ENCODE data around the gene ALS2CL.

Gene ALS2CL

DNA sequence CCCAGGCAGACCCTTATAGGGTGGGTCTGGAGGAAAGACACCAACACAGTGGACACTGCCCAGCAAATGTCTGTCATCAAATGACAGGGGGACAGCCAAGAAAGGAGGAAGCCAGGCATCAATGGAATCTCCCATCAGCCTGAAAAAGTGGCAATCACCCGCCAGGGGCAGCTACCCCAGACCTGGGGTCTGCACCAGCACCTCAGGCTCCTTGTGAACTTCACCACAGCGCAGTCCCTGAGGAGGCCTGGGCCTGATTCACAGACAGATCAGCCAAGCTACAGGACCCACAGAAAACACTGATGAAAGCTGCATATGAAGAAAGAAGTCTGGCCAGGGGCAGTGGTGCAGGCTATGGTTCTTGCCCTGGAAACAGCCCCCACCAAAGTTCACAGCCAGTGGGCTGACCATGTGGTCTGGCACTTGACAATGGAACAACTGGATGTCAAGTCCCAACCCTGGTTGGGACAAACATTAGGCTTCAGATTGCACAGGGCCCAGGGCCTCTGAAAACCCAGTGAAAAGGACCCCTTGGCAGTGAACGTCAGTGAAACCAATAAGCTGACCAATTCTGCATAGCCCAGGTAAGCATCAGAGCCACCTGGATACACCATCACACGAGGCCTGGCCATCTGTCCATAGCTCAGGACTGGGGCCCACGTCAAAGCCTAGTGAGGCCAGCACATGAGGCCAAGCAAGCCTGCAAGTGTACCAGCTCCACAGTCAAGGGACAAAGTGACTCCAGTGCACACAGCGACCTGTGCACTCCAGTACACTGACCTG is 29.1 kb downstream of the ALS2CL start:
- peak; percentile 4 for DNase-seq

GRCh38 chr3:46663591-46664135 is 29.8 kb downstream of the ALS2CL start:
- no peak for DNase-seq

DNA sequence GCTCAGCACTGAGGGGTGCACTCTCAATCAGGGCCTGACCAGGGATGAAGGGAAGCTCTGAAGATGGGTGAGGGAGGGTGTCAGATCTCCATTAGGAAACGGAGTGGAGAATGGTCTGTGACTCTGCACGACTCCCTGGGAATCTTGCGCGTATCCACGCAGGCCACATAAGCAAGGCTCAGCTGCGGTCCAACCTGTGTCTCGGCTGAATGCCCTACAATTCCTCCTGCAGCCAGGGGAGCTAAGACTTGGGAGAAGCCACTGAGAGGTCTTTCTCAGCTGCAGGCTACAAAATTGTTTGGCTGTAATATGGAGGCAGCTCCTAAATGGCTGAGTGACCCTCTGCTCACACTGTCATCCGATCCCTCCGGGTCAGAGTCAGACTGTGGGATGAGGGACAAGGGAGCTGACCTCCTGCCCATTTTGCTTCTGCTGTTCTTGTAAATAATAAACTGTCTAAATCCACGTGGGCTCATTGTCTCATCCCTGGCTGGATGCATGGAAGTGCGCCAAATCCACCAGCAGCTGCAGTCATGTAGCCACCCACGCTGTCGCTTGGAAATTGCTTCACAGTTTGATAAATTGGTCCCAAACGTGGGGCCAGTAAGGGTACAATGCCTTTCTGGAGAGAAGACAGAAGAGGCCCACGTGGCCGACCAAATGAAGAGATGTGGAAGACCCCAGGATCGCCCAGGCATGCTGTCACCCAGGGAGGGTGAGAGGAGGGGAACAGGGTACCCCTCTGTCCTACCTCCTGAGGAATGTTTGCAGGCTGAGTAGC is 30.5 kb downstream of the ALS2CL start:
- DNase-seq, result no peak

DNA sequence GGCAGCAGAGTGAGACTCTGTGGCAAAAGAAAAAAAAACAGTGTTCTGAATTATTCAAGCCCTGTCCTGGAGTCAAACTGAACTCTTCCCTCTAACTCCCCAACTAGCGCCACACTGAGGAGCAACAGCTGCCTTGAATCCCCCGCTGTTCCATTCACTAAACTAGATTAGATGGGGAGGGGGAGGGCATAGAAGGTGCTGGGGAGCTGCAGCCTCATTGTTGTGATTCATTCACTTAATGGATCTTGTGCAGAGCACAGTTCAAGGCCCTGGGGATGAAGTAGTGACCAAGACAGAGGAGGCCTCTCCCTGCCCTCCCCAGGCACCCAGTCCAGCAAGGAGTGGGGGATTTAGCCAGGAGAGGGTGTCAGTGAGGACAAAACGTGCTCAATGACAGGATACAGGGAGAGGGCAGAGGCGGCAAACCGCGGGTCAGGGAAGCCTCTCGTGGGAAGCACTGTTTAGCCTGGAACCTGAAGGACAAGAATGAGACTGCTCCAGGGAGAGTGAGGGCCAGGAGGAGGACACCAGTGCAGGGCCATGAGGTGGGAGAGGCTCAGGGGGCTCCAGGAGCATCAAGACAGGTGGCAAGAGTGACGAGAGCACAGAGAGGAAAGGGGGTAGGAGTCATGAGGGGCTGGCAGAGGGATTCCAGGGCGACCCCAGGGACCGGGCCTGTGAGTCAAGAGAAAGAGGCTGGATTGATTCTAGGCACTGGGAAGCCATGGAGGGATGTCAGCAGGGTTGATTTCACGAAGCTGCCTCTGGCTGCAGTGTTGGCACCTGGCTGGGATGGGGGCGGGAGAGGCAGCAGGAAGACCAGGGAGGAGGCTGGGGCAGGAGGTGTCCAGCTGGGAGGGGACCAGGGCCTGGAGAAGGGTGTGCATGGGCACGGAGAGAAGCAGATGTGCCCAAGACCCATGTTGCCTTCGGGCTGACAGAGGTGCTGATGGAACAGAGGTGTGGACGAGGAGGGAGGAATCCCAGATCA is 31.4 kb downstream of the ALS2CL start:
- DNase-seq, result no peak

GRCh38 chr3:46660543-46661523 is 32.6 kb downstream of the ALS2CL start:
- no peak for DNase-seq

- no peak for DNase-seq
Observed at GRCh38 chr3:46660003-46660402, 33.5 kb downstream of the ALS2CL start.

GRCh38 chr3:46659285-46659684 is 34.2 kb downstream of the ALS2CL start:
- no peak for DNase-seq

DNA sequence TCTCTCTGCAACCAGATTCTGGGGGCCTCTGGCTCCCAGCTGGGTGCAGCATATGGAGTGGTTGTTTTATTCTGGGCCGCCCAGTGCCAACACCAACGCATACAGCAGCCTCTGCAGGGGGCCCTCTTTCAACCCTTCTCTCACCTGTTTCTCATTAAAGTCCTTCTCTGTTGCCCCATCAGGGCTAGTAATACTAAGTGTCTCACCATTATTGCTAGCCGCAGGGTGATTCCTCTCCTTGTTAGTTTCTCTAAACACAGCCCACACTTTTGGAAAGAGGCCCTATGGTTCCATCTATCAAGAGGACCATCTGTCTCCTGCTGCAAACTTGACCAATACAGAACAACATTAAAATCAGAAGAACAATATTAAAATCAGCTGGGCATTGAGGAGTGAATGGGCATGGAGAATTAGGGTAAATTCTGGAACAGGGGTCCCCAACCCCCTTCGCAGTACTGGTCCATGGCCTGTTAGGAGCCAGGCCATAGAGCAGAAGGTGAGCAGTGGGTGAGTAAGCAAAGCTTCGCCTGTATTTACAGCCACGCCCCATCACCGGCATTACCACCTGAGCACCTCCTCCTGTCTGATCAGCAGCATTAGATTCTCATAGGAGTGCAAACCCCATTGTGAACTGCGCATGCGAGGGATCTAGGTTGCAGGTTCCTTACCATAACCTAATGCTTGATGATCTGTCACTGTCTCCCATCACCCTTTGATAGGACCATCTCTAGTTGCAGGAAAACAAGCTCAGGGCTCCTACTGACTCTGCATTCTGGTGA is 36.5 kb downstream of the ALS2CL start:
- DNase-seq, result no peak

GRCh38 chr3:46655271-46655670 is 38.2 kb downstream of the ALS2CL start:
- DNase-seq, result no peak

DNA sequence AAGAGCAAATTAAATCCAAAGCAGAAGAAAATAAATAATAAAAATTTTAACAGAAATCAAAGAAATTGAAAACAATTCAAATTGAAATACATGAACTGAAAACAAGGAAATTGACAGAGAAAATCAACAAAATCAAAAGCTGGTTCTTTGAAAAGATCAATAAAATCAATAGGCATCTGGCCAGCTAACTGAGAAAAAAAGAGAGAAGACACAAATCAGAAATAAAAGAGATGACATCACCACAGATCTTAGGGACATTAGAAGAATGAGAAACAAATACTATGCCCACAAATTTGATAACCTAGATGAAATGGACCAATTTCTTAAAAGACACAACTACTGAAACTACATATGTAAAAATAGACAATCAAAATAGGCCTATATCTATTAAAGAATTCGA is 42.4 kb downstream of the ALS2CL start:
- DNase-seq, result no peak

DNA sequence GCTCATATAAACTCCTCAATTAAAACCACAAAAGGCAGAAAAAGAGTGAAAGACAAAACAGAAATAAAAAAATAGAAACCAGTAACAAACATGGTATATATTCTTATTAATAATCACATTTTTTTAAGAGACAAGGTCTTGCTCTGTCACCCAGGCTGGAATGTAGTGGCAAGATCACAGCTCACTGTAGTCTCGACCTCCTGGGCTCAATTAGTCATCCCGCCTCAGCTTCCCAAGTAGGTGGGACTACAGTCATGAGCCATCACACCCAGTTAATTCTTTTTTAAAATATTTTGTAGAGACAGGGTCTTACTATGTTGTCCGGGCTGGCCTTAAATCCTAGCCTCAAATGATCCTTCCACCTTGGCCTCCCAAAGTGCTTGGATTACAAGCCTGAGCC is 44.0 kb downstream of the ALS2CL start:
- DNase-seq, result no peak

- no peak for DNase-seq
Observed at GRCh38 chr3:46648096-46648495, 45.4 kb downstream of the ALS2CL start.

DNA sequence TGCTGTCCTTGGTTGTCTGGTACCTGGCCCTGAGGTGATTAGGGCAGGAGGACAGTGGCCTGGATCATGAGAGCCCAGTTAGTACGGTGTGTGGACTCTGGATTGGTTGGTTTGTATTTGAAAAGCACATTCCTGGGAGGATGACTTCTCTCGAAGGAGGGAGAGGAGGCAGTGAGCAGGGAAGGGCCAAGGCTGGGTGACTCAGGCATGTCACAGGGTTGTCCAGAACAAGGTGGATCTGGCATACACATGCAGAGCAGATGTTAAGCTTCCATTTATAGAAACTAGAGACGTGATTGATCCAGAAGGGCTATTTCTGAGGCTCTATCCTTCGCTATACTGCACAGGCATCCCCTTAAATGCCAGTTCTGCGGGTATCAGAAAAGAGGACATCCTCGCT is 46.8 kb downstream of the ALS2CL start:
- DNase-seq, result no peak

DNA sequence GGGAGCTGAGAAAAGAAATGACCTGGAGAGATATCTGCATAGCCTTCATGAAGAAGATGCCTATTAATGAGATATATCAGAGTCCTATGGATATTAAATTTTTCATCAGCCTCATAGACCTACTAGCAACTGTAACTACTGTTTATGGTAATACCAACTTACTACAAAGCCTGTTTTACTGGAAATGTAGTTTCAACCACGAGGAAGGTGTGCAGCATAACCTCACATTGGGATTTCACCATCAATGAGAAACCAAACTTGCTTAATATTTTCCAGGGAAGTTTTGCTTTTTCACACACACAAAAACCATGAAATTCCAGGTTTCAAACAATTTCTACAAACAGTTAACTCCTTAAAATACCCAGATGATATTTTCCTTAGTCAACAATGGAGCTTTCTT is 49.8 kb downstream of the ALS2CL start:
- no peak for DNase-seq

DNA sequence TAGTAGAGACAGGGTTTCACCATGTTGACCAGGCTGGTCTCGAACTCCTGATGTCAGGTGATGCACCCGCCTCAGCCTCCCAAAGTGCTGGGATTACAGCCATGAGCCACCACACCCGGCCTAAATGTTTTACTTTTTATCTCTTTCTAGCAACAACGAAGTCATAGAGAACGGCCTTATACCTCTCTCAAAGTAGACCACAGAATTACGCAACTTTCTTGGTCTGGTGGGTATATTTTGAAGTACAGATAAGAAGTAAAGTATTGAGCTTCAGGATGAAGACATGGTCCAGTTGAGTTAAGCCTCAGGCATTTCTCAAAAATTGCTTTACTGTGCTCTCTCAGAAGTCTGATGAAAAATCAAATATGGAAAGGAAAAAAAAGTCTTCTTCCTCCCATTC is 50.5 kb downstream of the ALS2CL start:
- DNase-seq, result no peak

GRCh38 chr3:46640927-46641326 is 52.6 kb downstream of the ALS2CL start:
- DNase-seq, result no peak

GRCh38 chr3:46639221-46639620 is 54.3 kb downstream of the ALS2CL start:
- DNase-seq, result no peak

- no peak for DNase-seq
Observed at GRCh38 chr3:46634856-46635255, 58.6 kb downstream of the ALS2CL start.

DNA sequence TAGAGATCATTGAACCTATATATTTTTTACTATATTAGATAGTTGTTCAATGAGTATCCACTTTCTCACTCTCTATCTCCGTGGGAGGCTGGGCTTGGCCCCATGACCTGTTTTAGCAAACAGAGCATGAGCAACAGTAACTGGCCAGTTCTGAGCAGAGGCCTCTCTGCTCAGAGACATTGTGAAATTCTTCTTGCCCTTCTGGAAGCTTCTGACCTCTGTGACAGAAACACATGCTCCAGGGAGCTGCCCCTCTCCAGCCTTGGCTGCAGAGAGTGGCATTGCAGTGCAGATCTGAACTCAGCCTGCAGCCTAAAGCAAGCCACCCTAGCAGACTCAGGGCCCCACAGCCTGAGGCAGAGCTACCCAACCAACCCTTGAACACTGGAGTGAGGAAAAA is 60.7 kb downstream of the ALS2CL start:
- no peak for DNase-seq

Measured in activated T-cell treated with anti-CD3 and anti-CD28 coated beads, Interleukin-2, amount 50 U/mL, for 1 hour (primary cell).